GM12874 (cell line): Measurements from ENCODE around the gene DCDC2C.

Source experiments
- TF ChIP-seq, protein P1 (sequence below): IDR thresholded peaks from 2 replicates; pipeline ENCODE4 v1.5.1; 2011; ENCODE audit warnings: low read depth, mild to moderate bottlenecking, control low read depth, low read length, moderate library complexity; ENCODE audit not compliant: insufficient read depth

The DCDC2C gene

DNA sequence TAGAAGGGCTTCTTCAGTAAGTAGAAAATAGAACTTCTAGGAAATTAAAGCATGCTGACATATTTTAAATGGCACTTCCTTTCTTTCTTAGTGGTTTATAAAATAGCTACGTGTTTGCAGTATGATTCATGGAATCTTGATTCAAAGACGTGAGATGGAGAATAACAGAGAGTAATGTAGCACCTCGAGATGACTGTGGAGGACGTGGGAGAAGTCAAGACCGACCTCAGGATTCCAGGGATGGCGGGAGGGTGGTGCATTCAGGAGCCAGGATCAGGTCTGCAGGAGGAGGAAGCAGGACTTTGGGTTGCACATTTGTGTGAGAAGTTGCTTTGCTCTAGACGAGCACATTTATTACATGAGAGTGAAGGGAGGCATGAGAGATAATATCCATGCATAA is 56.0 kb downstream of the DCDC2C start:
- TF ChIP-seq, protein P1, sequence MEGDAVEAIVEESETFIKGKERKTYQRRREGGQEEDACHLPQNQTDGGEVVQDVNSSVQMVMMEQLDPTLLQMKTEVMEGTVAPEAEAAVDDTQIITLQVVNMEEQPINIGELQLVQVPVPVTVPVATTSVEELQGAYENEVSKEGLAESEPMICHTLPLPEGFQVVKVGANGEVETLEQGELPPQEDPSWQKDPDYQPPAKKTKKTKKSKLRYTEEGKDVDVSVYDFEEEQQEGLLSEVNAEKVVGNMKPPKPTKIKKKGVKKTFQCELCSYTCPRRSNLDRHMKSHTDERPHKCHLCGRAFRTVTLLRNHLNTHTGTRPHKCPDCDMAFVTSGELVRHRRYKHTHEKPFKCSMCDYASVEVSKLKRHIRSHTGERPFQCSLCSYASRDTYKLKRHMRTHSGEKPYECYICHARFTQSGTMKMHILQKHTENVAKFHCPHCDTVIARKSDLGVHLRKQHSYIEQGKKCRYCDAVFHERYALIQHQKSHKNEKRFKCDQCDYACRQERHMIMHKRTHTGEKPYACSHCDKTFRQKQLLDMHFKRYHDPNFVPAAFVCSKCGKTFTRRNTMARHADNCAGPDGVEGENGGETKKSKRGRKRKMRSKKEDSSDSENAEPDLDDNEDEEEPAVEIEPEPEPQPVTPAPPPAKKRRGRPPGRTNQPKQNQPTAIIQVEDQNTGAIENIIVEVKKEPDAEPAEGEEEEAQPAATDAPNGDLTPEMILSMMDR, result no peak

DNA sequence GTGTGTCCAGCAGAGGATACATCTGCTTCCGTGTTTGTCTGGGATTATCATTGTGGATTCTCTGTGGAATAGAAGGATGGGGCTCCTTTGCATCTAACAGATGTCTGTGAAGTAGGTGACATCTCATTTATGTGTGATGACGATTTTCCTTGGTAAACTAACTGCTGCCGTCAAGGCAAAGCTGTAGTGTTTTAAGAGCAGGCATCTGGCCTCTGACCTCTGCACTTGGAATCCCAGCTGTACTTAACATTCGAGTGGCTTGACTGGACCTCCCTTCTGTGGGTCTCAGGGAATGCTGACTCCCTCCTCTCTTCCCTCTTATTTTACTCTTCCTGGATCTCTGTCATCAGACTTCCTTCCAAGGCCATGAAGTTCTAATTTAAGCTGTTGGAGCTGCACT is 56.4 kb downstream of the DCDC2C start:
- TF ChIP-seq, protein P1, result no peak

DNA sequence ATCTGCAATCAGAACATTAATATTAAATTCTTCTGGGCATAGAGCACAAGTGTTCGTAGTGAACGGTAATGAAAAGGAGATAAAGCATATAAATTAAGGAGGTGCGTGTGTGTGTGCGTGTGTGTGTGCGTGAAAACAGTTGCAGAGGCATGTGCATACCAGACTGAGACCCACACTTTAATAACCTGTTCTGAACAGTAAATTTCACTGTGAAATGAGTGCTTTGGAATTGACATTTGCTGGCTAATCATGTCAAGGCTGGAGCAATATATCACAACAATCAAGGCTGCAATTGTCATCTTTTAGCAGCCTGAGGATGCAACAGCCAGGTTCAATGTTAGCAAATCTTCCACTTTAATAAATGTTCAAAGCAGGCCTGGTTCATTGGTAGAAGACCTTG is 57.9 kb downstream of the DCDC2C start:
- TF ChIP-seq, protein P1, result no peak

DNA sequence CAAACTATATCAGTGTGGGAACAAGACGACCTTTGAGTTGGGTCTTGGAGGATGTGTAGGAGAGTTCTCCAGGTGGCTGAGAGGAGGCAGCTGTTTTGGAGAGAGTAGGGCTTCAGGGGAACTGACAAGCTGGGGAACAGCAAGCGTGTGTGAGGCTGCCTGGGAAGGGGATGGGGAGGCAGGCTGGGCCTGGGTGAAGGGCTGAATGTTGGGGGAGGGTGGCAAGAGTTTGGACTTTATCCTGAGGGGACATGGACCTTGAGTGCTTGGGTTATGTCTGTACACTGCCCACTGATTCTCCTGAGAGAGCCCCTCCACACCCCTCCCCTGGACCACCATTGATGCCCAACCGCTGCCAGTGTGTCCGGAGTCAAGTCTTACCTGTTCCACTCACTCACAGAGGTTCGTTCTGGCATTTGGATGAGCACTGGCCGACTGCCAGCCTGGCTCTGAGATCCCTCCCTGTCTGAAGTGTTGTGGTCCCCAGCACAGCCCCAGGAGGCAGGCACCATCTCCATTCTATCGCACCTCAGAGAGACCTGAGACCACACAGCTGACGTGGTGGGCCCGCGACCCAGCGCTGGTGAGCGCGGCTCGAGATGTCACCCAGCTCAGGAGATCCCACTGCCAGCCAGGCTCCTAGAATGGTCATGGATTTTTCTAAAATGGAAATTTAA is 59.5 kb downstream of the DCDC2C start:
- TF ChIP-seq, protein P1, result no peak

DNA sequence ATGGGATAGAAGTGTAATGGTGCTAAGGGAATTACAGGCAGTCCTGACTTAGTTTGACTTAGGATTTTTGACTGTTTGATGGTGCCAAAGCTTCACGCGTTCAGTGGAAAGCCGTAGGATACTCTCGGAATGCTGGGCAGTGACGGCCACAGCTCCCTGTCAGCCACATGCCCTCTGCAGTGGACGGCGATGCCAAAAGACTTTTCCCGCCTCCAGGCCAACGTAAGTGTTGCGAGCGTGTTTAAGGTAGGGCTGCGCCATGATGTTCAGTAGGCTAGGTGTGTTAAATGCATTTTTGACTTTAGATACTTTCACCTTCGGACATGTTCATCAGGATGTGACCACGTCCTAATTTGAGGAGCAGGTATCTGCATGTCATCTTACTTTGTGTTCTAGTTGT is 63.4 kb downstream of the DCDC2C start:
- TF ChIP-seq, protein P1, result no peak

DNA sequence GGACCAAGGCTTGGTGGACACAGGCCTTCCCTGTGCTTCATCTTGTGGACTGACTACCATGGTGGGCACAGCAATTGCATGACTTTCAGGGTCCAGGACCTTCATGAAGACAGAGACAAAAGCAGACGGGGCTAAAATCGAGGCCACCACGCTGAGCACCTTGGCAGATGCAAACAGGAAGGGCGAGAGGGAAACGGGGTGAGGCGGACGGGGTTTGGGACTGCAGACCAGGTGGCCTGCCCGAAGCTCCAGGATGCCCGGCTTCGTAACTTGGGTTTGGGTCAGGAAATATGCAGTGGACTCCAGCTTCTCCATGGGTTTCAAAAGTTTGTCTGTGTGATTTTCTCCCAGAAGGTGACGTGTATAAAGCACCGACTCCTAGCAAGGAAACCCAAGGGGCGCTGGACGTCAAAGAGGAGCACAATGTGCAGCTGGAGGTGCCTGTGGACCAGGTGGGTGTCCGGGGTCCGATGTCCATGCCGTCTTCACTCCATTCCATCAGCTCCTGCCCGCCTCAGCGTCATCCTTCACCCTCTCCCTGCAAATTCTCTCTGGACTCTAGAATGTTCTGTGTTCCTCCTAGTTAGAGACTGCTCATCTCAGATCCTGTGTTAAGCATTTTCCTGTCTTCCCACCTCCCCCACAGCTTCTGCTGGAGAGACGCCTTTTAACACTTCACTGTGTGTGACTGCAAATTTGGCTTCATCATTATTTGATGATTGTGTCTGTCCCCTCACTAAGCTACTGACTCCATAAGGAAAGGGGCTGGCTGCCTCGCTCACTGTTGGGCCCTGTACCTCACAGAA is 65.8 kb downstream of the DCDC2C start:
- TF ChIP-seq, protein P1, result no peak

DNA sequence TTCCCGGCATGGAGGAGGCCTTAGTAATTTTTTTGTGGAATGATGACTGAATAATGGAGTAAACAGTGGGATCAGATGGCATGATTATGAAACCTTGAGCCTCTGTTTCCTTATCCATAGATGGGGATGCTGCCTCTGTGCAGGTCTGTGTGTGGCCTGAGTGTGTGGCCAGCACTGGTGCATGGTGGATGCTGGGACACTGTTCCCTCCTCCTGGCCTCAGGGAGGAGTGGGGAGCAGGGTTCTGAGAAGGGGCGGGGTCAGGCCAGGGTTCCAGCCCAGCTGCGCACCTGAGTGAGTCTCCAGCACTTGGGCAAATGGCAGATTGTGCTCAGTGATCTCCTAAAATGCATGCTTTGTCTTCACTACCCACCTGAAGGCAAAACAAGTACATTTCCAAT is 66.4 kb downstream of the DCDC2C start:
- TF ChIP-seq, protein P1, result no peak
